ENCODE measurements around the gene KCNAB2.

- no peak for TF ChIP-seq EZH2 (IDR thresholded peaks at IDR 0.05; ENCODE audit: insufficient read depth, poor library complexity, severe bottlenecking)
- TF ChIP-seq EZH2phosphoT487 (IDR thresholded peaks at IDR 0.05; ENCODE audit: insufficient read depth, low read depth) = no peak
Observed at GRCh38 chr1:6073480-6074053, 27.9 kb downstream of the KCNAB2 start.

Data from GM23248 (cell line).